SK-N-MC (cell line): ENCODE data around the gene RBP2.

Source experiments
- EZH2 ChIP-seq: fragments of 200-600 bp; sonication (generic); IDR thresholded peaks from one replicate; pipeline ENCODE4 v1.6.1; 2017; ENCODE audit warnings: antibody characterized with exemption
- FOXP2 ChIP-seq: optimal IDR thresholded peaks from 2 replicates; pipeline ENCODE3; 2011; ENCODE audit warnings: mild to moderate bottlenecking, moderate library complexity; ENCODE audit not compliant: insufficient read depth; ENCODE audit errors: extremely low read length, control extremely low read depth
- POLR2AphosphoS5 ChIP-seq: IDR thresholded peaks from 2 replicates; pipeline ENCODE4 v1.6.1; 2012; ENCODE audit warnings: mild to moderate bottlenecking, low read depth, low read length, borderline replicate concordance

GRCh38 chr3:139427283-139428060 is 48.8 kb downstream of the RBP2 start:
- no peak for TF ChIP-seq POLR2AphosphoS5
- no peak for TF ChIP-seq EZH2
- no peak for TF ChIP-seq FOXP2
